ENCODE results near the gene ACAD8.
"Not testable (repeated sequence)": the region's sequence is repeated elsewhere in the genome, so short reads cannot be mapped to it uniquely, and the experiment has no call there.

ACAD8 gene

DNA sequence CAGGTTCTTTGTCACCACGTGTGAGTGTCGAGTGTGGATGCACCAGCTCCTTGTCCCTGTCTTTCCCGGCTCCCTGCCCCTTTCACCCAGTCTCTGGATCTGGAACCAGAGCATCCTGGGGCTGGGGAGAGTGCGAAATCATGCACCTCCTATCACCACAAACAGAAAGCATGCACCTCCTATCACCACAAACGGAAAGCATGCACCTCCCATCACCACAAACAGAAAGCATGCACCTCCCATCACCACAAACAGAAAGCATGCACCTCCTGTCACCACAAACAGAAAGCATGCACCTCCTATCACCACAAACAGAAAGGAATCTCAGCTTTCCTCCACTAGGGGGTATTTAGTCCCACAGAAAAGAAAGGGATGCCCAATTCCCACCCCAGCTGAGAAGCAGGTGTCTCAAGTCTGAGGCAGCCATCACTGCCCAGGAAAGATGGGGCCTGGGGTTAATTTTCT is 16.9 kb downstream of the ACAD8 start:
- DNase-seq, result peak in 1 of 2 donors; percentile 61

DNA sequence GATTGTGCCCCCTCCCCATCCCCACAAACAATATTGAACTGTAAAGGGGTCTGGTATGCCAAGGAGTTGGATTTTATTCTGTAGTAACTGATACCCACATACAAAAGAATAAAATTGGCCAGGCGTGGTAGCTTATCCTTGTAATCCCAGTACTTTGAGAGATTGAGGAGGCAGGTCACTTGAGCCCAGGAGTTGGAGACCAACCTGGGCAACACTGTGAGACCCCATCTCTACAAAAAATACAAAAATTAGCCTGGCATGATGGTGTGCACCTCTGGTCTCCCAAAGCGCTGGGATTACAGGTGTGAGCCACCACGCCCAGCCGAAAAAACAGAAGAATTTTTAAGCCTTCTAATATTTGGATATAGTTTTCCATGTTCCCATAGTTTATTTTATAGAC is 18.6 kb downstream of the ACAD8 start:
- DNase-seq, result no peak

DNA sequence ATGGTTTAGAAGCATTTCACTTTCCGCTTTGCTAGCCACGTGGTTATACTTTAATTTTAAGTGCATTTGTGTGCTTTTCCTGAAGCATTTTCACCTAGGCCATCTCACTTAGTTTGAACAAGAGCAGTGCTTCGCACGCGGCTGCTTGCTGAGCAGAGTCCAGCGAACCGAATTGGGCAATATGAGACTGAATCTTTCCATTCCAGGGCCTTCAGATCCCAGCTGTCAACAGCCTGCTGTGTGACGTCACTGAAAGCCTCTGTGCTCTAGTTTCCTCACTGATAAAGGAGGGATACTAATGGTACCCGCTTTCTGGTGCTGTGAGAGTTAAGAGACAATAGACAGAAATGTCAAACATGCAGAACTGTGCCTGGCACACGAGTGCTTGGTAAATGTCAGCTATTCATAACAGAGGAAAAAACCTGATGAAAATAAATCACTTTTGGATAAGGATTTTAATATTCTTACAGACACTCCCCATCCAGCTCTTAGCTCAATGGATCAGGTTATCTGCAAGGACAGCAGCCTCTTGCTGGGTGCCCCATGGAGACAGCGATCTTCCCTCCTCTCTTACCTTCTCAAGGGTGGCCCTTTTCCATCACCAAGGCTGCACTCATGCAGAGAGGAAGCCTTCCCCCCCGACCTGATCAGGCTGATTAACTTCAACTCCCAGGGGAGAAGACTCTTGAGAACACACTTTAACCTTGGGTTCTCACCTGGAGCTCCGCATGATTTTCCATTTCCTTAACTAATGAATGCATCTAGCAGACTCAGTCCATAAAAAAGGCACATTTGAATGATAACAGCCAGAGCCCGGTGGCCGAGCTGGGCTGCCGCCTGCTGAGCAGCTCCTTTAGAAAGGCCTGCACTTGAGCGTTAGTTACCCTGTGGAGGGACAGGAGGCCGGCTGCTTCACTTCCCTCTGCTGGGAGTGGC is 19.3 kb downstream of the ACAD8 start:
- DNase-seq, result no peak

DNA sequence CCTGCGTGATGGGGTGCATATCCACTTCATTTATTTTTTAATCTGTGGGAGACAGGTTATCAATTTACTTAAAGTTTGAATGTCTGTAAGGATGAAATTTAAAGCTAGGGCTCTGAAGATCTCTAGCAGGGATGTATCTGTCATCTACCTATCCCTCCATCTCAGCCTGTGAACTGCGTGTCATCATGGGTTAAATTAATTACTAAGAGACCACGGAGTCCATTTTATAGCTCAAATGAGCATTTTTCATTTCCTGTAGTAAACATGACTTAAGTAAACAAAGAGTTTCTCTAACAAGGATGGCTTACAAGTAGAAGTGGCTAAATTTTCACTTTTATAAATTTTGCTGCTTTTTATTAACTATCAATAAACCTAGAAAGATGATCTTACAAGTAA is 19.9 kb downstream of the ACAD8 start:
- DNase-seq, result no peak

DNA sequence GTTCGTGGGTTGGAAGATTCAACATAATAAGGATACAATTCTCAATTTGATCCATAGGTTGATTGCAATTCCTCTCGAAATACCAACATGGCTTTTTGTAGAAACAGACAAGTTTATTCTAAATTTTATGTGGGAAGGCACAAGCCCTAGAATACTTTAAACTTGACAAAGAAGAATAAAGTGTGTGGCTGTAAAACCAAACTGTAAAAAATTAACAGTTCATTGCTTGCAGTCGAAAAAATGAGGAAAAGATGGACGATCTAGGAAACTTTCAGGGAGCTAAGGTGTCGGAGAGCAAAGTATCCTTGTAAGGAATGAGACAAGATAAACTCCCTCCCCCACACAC is 21.8 kb downstream of the ACAD8 start:
- DNase-seq, result no peak

DNA sequence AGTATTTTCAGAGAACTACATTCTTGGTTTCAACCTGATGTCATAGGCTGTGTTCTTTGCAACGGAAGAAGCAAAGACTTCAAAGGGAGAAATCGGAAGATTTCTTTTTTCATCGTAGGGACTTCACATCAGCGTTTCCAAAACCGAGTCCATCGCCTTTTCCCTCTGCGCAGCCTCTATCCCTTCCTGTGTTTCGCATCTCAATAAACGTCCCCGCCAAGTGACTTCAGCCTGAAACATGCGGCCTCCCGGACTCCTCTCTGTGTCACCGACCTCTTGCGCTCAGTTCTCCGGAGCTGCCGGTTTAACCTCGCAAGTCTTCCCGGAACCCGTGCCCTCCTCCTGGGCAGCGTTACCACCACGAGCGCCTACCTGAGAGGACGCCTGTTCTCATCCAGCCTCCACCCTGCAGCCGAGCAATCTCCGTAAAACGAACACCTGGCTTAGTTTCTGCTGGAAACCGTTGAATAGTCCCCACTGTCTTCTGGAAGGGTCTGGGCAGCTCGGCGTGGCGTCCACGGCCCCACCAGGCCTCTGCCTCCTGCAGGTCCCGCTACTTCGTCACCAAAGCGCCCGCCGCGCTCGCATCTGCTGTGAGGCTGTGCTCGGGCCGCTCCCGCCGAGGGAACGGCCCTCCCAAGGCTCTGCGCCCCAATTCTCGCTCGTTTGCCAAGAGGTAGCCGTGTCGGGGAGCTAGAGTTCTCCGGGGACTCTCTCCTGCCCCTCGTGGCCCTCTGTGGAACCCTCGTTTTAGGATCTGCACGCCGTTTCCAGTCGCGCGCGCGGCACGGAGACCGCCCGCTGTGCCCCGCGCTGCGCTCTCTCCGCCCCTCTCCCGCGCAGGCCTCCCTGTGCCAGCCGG is 22.4 kb downstream of the ACAD8 start, which contains the start of gene GLB1L3:
Gene GLB1L3, plus strand, starts transcription at position 846 of the 862 bp plus-strand sequence. CDS start 362 bp downstream, outside the sequence.
- DNase-seq, result peak; percentile 69 to 84

DNA sequence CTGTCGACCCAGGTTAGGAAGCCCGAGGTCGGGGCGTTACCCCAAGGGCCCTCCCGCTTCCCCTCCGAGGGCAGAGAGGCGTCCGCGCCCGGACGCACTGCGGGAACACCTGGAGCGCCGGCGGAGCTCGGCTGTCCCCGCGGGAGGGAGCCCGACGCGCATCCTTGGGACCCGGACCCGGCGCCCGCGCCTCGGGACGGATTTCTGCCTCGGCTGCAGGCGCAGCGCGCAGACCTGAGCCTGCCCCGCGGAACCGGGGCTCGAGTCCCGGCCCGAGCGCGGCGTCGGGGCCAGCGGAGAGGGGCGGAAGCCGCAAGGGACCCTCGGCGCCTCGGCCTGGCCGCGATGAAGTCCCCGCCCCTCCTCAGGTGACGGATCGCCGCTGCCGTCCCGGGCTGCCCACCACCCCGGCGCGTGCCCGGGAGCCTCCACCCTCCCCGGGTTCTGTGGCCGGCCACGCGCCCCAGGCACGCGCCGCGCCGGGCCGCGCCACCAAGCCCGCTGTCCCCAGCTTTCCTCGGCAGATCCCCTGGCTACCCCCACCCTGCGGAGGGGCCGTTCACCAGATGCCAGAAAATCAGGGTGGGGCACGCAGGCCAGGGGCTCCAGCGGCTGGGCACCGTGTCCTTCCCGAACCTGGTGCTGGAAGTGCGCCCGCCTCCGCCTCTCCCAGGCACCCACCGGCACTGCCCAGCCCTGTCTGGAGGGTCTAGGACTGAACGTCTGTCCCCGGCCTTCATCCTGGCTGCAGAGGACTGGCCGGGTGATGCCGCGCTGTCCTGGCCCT is 23.2 kb downstream of the ACAD8 start:
- DNase-seq, result no peak

DNA sequence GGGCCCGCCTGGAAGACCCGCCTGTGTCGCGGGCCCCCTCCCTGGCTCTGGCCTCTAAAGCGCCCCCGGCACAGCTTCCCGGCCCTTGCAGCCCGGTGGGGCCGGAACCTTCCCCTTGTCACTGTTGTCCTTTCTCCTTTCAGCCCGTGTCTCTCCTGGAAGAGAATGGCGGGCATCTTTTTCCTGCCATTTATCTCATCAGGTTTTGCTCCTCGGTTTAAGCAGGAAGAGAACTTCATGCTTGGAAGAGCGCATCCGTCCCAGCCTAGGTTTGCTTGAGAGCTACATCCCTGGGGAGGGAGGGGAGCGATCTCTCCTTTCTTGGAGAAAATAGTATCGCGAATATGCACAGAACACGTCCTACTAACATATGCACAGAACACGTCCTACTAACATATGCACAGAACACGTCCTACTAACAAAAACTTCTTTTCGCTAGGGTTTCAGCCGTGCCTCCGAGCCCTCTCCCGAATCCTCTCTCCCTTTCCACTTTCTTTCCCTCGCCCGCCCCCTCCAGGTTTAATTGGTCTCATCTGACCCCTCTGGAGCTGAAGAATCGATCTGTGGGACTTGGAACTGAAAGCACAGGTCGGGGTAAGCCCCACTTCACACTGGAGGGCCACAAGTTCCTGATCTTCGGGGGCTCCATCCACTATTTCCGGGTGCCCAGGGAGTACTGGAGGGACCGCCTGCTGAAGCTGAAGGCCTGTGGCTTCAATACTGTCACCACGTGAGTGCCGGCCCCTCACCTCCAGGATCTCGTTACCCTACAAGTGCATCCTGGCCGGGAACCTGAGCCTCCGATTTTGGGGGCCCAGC is 24.0 kb downstream of the ACAD8 start:
- no peak for DNase-seq

DNA sequence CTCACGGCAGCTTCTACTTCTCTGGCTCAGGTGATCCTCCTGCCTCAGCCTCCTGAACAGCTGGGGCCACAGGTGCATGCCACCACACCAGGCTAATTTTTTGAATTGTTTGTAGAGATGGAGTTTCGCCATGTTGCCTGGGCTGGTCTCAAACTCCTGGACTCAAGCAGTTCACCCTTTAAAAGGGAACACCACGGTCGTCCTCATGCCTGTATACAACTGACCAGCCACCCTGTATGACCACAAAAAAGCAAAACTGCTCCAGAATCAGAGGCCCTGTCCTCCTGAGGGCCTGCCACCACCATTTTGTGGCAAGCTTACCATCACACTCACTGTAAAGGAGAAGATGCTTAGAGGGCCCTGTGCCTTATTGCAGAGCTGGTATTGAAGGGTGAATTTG is 25.0 kb downstream of the ACAD8 start:
- DNase-seq, result no peak

DNA sequence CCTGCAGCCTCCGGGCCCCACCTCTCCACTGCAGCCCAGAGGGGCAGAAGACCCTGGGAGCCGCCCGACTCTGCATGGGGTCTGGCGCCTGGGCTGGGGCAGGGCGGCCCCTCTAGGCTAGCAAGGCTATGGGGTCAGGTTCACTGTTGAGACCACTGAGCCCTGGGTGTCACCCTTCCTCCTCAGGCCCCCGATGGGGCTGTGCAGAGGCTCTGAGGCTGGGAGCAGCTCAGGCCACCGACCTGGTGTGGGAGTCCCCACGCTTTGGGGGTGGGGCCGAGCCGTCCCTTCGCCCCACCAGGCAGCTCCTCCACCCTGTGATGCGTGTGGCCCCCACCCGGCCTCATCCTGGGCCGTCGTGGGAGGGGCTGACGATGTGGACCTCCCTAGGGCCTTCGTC is 28.3 kb downstream of the ACAD8 start:
- DNase-seq, result not testable (repeated sequence)

DNA sequence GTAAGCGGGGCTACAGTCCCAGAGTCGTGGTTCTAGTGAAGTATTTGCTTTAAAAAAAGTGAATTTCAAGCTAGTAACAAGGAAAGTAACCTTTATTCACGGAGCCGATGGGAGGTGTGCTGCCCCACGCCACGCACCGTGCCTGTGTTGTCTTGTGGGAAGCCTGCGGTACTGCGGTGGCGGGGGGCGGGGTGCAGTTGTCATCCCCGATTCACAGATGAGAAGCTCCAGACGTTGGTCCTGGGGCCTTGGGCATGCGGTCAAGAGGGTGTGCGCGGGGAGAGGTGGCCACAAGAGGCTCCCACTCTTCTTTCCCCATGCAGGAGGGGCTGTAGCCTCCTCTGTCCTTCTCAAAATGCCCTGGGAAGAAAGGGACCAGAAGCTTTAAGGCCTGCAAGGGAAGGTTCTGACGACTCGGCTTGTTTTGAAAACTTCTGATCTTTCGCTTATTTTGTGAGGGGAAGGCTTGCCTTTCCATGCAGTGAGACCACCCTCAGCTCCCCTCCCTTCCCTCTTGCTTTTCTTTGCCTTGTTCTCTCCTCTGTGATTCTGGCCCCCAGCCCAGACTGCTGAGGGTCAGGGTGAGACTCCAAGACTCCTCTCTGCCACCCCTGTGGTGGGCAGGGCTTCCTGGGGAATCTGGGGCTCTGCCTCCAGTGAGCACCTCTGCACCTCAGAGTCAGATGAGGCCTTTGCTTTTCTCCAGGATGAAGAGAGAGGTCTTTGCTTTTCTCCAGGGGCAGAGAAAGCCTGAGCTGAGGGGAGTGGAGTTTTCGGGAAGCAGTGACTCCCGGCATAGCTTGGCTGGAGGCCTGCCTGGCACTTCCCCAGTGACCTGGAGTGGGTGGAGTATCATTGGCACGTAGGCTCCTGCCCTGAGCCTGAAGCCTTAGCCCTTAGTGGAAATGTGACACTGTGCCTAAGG is 29.0 kb downstream of the ACAD8 start:
- DNase-seq, result no peak

DNA sequence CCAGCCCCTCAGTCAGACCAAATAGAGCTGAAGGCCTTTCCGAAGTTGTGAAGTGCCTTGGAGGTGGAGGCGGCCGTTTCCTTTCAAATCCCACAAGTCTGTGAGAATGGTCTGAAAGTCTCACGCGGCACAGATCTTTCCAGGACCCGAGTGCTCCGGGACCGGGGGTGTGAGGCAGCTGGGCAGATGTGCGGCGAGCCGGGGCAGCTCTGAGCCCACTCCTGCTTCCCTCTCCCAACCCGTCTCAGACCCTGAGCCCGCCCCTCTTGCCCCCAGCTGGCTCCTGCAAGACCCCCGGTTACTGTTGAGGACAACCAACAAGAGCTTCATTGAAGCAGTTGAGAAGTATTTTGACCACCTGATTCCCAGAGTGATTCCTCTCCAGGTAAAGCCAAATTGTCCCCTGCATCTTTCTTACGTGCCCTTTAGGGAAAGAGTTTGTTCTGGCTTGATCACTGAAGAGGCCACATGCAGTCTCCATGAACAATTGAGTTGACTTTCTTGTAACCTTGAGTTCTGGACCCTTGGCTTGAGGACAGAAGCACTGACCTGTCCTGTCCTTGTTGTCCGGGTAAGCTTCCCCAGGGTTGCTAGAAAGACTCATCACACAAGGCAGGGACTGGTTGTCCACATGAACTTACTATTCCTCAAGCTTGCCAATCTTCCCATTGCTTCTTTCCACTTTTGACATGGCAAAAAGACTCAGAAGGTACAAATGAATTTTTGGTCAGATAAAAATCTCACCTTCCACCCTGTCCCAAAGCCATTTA is 30.3 kb downstream of the ACAD8 start:
- no peak for DNase-seq

DNA sequence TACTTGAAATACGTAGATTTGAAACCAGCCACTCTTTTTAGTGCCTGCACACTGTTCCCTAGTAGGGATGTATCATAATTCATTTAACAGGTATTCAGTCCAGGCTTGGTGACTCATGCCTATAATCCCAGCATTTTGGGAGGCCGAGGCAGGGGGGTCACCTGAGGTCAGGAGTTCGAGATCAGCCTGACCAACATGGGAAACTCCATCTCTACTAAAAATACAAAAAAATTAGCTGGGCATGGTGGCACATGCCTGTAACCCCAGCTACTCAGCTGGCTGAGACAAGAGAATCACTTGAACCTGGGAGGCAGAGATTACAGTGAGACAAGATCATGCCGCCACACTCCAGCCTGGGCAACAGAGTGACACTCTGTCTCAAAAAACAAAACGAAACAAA is 31.0 kb downstream of the ACAD8 start:
- not testable (repeated sequence) for DNase-seq

DNA sequence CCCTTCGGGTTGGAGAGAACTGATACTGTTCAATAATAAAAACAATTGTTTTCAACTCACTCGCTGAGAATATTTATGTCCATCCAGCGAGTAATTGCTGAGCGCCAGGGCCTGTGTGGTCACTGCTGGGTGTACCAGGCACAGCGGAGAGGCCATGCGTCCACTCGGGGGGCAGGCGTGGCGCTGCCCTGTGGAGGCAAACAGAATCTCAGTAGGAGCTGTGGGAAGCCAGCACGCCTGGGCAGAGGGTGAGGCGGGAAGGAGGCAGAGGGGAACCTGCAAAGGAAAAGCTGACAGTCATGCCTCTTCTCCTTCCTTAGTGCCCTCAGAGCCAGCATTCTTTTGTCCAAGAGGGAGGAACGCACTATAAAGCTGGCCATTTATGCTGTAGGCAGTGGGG is 34.2 kb downstream of the ACAD8 start:
- no peak for DNase-seq

DNA sequence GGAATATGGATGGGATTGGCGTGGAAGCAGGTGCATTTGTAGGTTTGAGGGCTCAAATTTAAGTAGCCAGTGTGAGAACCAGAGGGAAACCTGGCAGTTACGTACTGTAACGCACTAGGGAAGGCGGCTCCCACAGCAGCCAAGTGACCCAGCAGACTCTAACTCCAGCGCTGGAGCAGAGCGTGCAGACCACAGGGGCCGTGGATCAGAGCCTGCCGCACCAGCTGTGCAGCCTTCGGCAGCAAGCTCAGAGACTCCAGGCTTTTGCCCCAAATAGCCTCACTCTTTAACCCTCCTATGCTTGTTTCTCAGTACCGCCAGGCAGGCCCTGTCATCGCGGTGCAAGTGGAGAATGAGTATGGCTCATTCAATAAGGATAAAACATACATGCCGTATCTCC is 35.1 kb downstream of the ACAD8 start:
- no peak for DNase-seq

DNA sequence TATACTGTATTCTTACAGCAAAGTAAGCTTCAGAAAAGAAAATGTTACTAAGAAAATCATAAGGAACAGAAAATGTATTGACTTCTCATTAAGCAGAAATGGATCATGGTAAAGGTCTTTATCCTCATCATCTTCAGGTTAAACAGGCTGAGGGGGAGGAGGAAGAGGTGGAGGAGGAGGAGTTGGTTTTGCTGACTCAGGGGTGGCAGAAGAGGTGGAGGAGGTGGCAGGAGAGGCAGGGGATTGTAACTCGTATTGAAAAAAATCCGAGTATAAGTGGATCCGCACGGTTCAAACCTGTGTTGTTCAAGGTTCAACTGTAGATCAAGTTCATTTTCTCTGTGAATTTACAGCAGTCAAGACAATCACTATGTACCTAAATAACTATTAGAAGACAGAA is 35.8 kb downstream of the ACAD8 start:
- DNase-seq, result no peak

DNA sequence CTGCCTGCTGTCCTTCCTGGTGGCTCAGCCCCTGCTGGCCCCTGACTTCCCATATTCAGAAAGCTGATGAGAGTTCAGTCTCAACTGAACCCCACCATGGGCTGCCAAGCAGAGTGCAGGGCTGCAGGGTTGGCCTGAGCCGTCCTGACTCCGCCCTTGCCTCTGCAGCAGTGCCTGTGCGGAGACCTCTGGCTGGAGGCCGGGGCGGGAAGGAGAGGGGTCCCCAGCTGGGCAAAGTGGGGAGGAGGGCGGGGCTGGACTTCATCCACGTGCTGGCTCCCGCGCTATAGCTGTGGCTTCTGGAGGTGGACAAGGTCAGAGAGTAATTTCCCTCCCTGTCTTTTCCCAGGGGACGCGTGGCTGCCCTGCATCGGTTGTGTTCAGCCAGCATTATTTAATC is 36.4 kb downstream of the ACAD8 start:
- no peak for DNase-seq

DNA sequence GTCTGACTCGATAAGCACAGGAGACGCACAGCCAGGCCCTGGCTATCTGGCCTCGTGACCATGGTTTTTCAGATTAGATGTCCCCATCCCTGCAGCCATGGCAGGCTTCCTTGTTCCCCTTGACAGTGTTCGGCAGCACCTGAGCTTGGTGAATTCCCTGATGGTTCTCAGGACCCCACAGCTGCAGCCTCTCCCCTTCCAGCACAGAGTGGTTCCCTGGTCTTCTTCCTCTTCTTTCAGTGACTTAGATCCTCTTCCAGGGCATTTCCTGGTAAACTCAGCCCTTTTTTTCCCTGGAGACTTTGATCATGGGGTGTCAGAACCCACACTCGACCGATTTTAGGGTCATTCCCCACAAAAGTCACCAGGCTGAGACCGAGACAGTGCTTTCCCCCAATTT is 37.3 kb downstream of the ACAD8 start:
- DNase-seq, result no peak

DNA sequence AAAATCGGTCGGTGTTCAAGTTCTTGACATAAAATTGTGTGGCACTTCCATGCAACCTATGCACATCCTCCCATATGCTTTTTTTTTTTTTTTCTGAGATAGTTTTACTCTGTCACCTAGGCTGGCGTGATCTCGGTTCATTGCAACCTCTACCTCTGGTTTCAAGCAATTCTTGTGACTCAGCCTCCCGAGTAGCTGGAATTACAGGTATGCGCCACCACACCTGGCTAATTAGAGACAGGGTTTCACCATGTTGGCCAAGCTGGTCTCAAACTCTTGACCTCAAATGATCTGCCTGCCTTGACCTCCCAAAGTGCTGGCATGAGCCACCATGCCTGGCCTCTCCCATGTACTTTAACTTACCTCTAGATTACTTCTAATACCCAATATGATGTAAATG is 37.8 kb downstream of the ACAD8 start:
- no peak for DNase-seq

DNA sequence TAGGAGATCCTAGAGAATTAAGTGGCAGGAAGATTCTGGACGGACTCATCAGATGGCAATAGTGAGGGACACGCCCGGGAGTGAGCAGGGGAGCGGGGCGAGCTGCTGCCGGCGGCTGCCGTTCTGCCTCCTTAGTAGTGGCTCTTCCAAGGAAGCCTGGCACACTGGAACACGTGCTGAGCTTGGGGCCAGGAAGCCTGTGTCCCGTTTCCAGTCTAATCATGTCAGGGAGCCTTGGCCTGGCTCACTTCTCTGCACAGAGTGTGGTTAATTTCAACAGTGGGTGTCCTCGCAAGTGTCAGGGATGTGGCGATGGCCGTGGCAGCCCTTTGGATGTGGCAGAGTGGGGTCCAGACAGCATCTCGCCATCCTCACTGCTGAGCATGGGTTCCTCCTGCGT is 39.3 kb downstream of the ACAD8 start:
- no peak for DNase-seq
